ENCODE data around the gene NQO2. TPM values are rescaled to one million over a fixed set of nuclear protein-coding genes. Genes with fewer than 3 reads are reported as not detected.

Gene NQO2
- total RNA-seq, 2 experiments from 2014 or later = 23.8 to 24.7 TPM

GRCh38 chr6:2976060-2976459, 23.6 kb upstream of the NQO2 start:
- H3K27me3 Mint-ChIP-seq = peaks cover 2% of the 10 kb centered on the region
- TF ChIP-seq, protein P1, sequence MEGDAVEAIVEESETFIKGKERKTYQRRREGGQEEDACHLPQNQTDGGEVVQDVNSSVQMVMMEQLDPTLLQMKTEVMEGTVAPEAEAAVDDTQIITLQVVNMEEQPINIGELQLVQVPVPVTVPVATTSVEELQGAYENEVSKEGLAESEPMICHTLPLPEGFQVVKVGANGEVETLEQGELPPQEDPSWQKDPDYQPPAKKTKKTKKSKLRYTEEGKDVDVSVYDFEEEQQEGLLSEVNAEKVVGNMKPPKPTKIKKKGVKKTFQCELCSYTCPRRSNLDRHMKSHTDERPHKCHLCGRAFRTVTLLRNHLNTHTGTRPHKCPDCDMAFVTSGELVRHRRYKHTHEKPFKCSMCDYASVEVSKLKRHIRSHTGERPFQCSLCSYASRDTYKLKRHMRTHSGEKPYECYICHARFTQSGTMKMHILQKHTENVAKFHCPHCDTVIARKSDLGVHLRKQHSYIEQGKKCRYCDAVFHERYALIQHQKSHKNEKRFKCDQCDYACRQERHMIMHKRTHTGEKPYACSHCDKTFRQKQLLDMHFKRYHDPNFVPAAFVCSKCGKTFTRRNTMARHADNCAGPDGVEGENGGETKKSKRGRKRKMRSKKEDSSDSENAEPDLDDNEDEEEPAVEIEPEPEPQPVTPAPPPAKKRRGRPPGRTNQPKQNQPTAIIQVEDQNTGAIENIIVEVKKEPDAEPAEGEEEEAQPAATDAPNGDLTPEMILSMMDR (IDR thresholded peaks at IDR 0.05) = no peak
- peaks cover 36% of the 10 kb centered on the region for H3K4me1 Mint-ChIP-seq (ENCODE audit: low read depth)
- H3K4me3 Mint-ChIP-seq = no peak overlapping the region
- POLR2A ChIA-PET = interaction anchor here (1.0 to 2.5 kb wide), 7 partner anchors 8 to 135 kb away, joined by 3 to 11 read pairs (median 3); partner anchors contain the start of gene SERPINB1
- DNase-seq = no peak
- H3K9me3 Mint-ChIP-seq = no peaks in the 10 kb centered on the region
- CTCF ChIA-PET = interaction anchor here (0.8 to 3.5 kb wide), 7 partner anchors 10 to 238 kb away, joined by 3 to 21 read pairs (median 3); no protein-coding TSS in a partner anchor
- ATAC-seq = no peak
- no peak overlapping the region for H3K27ac Mint-ChIP-seq
- H3K36me3 Mint-ChIP-seq (ENCODE audit: low read depth) = no peaks in the 10 kb centered on the region
- intact Hi-C loops (cut with micrococcal nuclease) = no loop called here

- TF ChIP-seq, protein P1 (IDR thresholded peaks at IDR 0.05) = no peak
- ChIA-PET POLR2A (interaction anchor here (1.0 to 2.5 kb wide), 5 partner anchors 8 to 135 kb away, joined by 3 to 11 read pairs (median 3); partner anchors contain the start of gene SERPINB1), CTCF (interaction anchor here (1.1 to 3.5 kb wide), 5 partner anchors 12 to 130 kb away, joined by 3 to 21 read pairs (median 4); no protein-coding TSS in a partner anchor)
- H3K36me3 Mint-ChIP-seq (ENCODE audit: low read depth) = no peaks in the 10 kb centered on the region
- no peak overlapping the region for H3K4me3 Mint-ChIP-seq
- ATAC-seq = no peak
- peak overlapping the region; percentile 66 for H3K27ac Mint-ChIP-seq
- H3K27me3 Mint-ChIP-seq = peaks cover 2% of the 10 kb centered on the region
- H3K4me1 Mint-ChIP-seq (ENCODE audit: low read depth) = peaks cover 40% of the 10 kb centered on the region
- no peaks in the 10 kb centered on the region for H3K9me3 Mint-ChIP-seq
- intact Hi-C loops (cut with micrococcal nuclease) = no loop called here
- no peak for DNase-seq
These were observed 23.1 kb upstream of the NQO2 start for GRCh38 chr6:2976571-2977085.

GRCh38 chr6:2977290-2977689, 22.4 kb upstream of the NQO2 start:
- no peak overlapping the region for H3K27ac Mint-ChIP-seq
- H3K36me3 Mint-ChIP-seq (ENCODE audit: low read depth) = no peaks in the 10 kb centered on the region
- intact Hi-C loops (cut with micrococcal nuclease) = no loop called here
- ChIA-PET POLR2A (interaction anchor here (0.9 to 1.3 kb wide), 3 partner anchors 12 to 210 kb away, joined by 3 to 8 read pairs (median 3); no protein-coding TSS in a partner anchor), CTCF (interaction anchor here (0.8 to 3.2 kb wide), 5 partner anchors 10 to 131 kb away, joined by 3 to 18 read pairs (median 5); no protein-coding TSS in a partner anchor)
- no peaks in the 10 kb centered on the region for H3K9me3 Mint-ChIP-seq
- ATAC-seq = no peak
- TF ChIP-seq, protein P1 (IDR thresholded peaks at IDR 0.05) = no peak
- peaks cover 37% of the 10 kb centered on the region for H3K4me1 Mint-ChIP-seq (ENCODE audit: low read depth)
- H3K27me3 Mint-ChIP-seq = peaks cover 2% of the 10 kb centered on the region
- no peak for DNase-seq
- no peak overlapping the region for H3K4me3 Mint-ChIP-seq

- ATAC-seq = no peak
- Mint-ChIP-seq H3K4me3 (no peak overlapping the region), H3K27me3 (peaks cover 2% of the 10 kb centered on the region), H3K9me3 (no peaks in the 10 kb centered on the region), H3K4me1 (ENCODE audit: low read depth) (peaks cover 30% of the 10 kb centered on the region), H3K27ac (no peak overlapping the region), H3K36me3 (ENCODE audit: low read depth) (no peaks in the 10 kb centered on the region)
- TF ChIP-seq, protein P1 (IDR thresholded peaks at IDR 0.05) = no peak
- intact Hi-C loops (cut with micrococcal nuclease) = no loop called here
- ChIA-PET CTCF (interaction anchor here (0.8 to 3.2 kb wide), 5 partner anchors 10 to 131 kb away, joined by 3 to 18 read pairs (median 5); no protein-coding TSS in a partner anchor), POLR2A (interaction anchor here (0.9 to 1.3 kb wide), 3 partner anchors 12 to 210 kb away, joined by 3 to 8 read pairs (median 3); no protein-coding TSS in a partner anchor)
- DNase-seq = no peak
These were observed 21.7 kb upstream of the NQO2 start for GRCh38 chr6:2977799-2978590.
